ENCODE data around the gene PRDM4. TPM values are rescaled to one million over a fixed set of nuclear protein-coding genes. Genes with fewer than 3 reads are reported as not detected.

PRDM4 gene
- polyA plus RNA-seq, 3 donors, result 6.5 to 16.4 (median 7.0) TPM

DNA sequence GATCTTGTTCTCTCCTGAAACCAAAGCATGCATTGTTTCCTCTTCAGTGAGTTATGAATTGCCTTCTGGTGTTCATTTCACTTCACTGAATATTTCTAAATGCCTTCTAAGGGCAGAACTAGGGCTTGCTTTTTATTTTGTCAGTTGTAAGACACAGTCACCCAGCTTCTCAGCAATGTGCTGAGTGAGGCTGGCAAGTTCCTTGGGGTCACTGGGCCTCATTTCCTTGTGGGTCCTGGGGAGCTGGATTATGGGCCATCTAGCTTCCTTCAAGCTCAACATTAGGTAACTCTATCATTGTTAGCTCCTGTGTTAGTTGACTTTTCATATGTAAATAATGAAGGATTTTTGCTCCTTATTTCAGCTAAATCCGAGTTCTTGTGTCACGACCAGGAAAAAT lies 27.3 kb upstream of the PRDM4 start:
- peaks cover 4 to 21% (median 17%) of the 10 kb centered on the region in 7 donors for H3K9me3 Mint-ChIP-seq
- no peaks in the 10 kb centered on the region for H3K27me3 ChIP-seq (ENCODE audit: control insufficient read depth in 2 of 2, insufficient read depth in 2 of 2, low read length in 2 of 2)
- H3K4me3 Mint-ChIP-seq, result no peak overlapping the region
- H3K4me1 ChIP-seq (ENCODE audit: control insufficient read depth in 1 of 2, insufficient read depth in 2 of 2, low read length in 2 of 2), result peaks cover 12 to 13% of the 10 kb centered on the region in 2 donors
- no peaks in the 10 kb centered on the region for H4K20me1 ChIP-seq (ENCODE audit: insufficient read depth, low read length)
- no peak overlapping the region for H3K27ac ChIP-seq (ENCODE audit: low read depth in 1 of 2, low read length in 2 of 2)
- no CpG with 5 or more reads among the region's 2 CpGs for WGBS (ENCODE audit: insufficient coverage)
- H3K27me3 Mint-ChIP-seq (ENCODE audit: low read depth in 3 of 3), result peaks cover 1 to 3% (median 1%) of the 10 kb centered on the region in 3 donors
- H3K4me2 ChIP-seq (replicated peaks; ENCODE audit: extremely low read depth, low read length, poor library complexity, severe bottlenecking), result no peak overlapping the region
- no peak for DNase-seq
- intact Hi-C loops (cut with micrococcal nuclease), result no loop called here
- no peak overlapping the region for H3K27ac Mint-ChIP-seq
- H3K36me3 ChIP-seq (replicated peaks in 1 of 2; ENCODE audit: control insufficient read depth in 1 of 2, insufficient read depth in 2 of 2, low read length in 2 of 2), result no peaks in the 10 kb centered on the region
- TF ChIP-seq, protein P1, sequence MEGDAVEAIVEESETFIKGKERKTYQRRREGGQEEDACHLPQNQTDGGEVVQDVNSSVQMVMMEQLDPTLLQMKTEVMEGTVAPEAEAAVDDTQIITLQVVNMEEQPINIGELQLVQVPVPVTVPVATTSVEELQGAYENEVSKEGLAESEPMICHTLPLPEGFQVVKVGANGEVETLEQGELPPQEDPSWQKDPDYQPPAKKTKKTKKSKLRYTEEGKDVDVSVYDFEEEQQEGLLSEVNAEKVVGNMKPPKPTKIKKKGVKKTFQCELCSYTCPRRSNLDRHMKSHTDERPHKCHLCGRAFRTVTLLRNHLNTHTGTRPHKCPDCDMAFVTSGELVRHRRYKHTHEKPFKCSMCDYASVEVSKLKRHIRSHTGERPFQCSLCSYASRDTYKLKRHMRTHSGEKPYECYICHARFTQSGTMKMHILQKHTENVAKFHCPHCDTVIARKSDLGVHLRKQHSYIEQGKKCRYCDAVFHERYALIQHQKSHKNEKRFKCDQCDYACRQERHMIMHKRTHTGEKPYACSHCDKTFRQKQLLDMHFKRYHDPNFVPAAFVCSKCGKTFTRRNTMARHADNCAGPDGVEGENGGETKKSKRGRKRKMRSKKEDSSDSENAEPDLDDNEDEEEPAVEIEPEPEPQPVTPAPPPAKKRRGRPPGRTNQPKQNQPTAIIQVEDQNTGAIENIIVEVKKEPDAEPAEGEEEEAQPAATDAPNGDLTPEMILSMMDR (IDR thresholded peaks at IDR 0.05), result no peak
- peaks cover 15% of the 10 kb centered on the region for H3K4me1 Mint-ChIP-seq
- H3K79me2 ChIP-seq (ENCODE audit: insufficient read depth, low read length), result no peaks in the 10 kb centered on the region
- no peak overlapping the region for H3K4me3 ChIP-seq (replicated peaks in 1 of 3; ENCODE audit: low read depth in 2 of 3, low read length in 3 of 3)
- no peak overlapping the region for H3K9ac ChIP-seq (ENCODE audit: insufficient read depth, low read length, poor library complexity, severe bottlenecking)
- H3K9me3 ChIP-seq (replicated peaks in 1 of 2; ENCODE audit: control insufficient read depth in 1 of 2, insufficient read depth in 1 of 2, low read length in 2 of 2), result no peaks in the 10 kb centered on the region
- no peak overlapping the region for H2AFZ ChIP-seq (ENCODE audit: insufficient read depth, low read depth, low read length, poor library complexity, severe bottlenecking)
- no peaks in the 10 kb centered on the region for H3K36me3 Mint-ChIP-seq

DNA sequence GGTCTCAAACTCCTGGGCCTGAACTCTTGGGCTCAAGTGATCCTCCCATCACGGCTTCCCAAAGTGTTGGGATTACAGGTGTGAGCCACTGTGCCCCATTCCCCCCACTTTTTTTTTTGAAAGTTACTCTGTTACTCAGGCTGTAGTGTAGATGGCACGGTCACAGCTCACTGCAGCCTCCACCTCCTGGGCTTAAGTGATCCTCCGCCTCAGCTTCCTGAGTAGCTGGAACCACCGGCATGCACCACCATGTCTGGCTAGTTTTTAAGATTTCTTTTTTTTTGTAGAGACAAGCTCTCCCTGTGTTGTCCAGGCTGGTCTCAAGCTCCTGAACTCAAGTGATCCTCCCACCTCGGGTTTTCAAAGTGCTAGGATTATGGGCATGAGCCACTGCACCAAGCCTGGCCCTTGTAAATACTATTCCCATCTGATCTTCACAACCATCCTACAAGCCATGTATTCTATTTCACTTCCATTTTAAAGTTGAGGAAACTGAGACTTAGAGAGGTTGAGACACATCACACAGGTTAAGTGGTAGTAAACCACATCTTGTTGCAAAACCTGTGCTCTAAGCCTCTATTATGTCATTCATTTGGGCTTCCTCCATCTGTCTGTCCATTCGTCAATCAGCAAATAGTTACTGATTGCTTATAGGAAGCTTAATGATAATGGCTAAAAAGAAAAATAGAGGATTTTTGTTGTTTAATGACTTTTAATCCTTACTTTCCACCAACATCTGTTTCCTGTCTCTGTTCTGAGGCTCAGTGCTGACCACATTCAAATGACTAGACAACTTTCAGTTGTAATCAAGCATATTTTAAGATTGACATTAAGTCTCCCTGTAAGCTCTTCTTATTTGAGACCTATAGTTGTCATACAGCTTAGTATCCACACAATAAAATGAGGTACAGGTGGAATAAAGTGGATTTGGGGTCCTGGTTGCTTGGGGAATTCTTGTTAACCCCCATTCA lies 22.8 kb upstream of the PRDM4 start:
- no peak overlapping the region for H3K9ac ChIP-seq (ENCODE audit: insufficient read depth, low read length, poor library complexity, severe bottlenecking)
- Mint-ChIP-seq H3K36me3 (no peaks in the 10 kb centered on the region), H3K4me3 (no peak overlapping the region), H3K9me3 (no peaks in the 10 kb centered on the region), H3K27me3 (ENCODE audit: low read depth in 3 of 3) (peaks cover 0 to 1% (median 0%) of the 10 kb centered on the region in 3 donors), H3K27ac (peak overlapping the region in 4 of 7 donors; percentile 41 to 70 (median 57)), H3K4me1 (peaks cover 47% of the 10 kb centered on the region)
- peaks cover 43 to 46% of the 10 kb centered on the region in 2 donors for H3K4me1 ChIP-seq (ENCODE audit: control insufficient read depth in 1 of 2, insufficient read depth in 2 of 2, low read length in 2 of 2)
- H3K9me3 ChIP-seq (replicated peaks in 1 of 2; ENCODE audit: control insufficient read depth in 1 of 2, insufficient read depth in 1 of 2, low read length in 2 of 2), result no peaks in the 10 kb centered on the region
- DNase-seq, result no peak
- 68% methylated on average over 4 of the region's 6 CpGs for WGBS (ENCODE audit: insufficient coverage)
- no peak overlapping the region for H3K4me3 ChIP-seq (replicated peaks in 1 of 3; ENCODE audit: low read depth in 2 of 3, low read length in 3 of 3)
- no peaks in the 10 kb centered on the region for H3K36me3 ChIP-seq (replicated peaks in 1 of 2; ENCODE audit: control insufficient read depth in 1 of 2, insufficient read depth in 2 of 2, low read length in 2 of 2)
- H3K79me2 ChIP-seq (ENCODE audit: insufficient read depth, low read length), result no peaks in the 10 kb centered on the region
- TF ChIP-seq, protein P1 (IDR thresholded peaks at IDR 0.05), result no peak
- no peaks in the 10 kb centered on the region for H4K20me1 ChIP-seq (ENCODE audit: insufficient read depth, low read length)
- peak overlapping the region; percentile 8 for H3K4me2 ChIP-seq (replicated peaks; ENCODE audit: extremely low read depth, low read length, poor library complexity, severe bottlenecking)
- H3K27ac ChIP-seq (ENCODE audit: low read depth in 1 of 2, low read length in 2 of 2), result peak overlapping the region in 1 of 2 donors; percentile 6
- no peak overlapping the region for H2AFZ ChIP-seq (ENCODE audit: insufficient read depth, low read depth, low read length, poor library complexity, severe bottlenecking)
- no peaks in the 10 kb centered on the region for H3K27me3 ChIP-seq (ENCODE audit: control insufficient read depth in 2 of 2, insufficient read depth in 2 of 2, low read length in 2 of 2)
- intact Hi-C loops (cut with micrococcal nuclease), result no loop called here

Data from CD14-positive monocyte (primary cell).